ENCODE measurements around the gene CHST13. TPM values are rescaled to one million over a fixed set of nuclear protein-coding genes. Genes with fewer than 3 reads are reported as not detected.

CHST13 gene
- total RNA-seq, 1 experiment from 2014 or later: not detected

DNA sequence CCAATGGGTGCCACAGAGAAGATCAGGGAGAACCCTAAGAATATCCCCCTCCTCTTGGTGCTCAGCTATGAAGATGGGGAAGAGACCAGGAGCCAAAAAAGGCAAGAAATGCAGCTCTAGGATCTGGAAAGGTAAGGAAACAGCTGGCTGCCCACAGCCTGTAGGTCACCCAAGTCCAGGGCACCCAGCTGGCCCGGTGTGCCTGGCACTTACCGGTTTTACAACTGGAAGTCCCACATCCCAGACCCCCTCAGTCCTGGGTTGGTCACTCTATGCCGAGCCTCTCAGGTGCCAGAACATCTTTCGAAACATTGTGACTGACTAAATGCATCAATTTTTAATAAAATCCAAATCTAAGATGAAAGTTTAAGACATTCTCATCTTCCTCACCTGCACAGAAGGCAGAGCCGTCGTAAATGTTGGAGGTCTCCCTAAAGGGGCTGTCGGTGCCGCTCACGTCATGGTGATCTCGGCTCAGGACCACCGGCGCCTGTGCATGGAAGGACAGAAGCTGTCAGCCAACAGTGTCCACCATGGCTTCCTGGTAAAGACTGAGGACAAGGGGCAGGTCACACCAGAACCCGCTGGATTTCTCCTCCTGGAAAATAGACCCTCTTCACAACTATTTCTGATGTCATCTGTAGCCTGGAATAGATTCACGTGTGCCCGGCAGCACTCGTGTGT, 34.9 kb upstream of the CHST13 start:
- Mint-ChIP-seq H3K9me3 (ENCODE audit: unreplicated experiment) (no peaks in the 10 kb centered on the region), H3K36me3 (ENCODE audit: insufficient read depth, unreplicated experiment) (no peaks in the 10 kb centered on the region), H3K4me1 (ENCODE audit: insufficient read depth, unreplicated experiment) (peaks cover 12% of the 10 kb centered on the region), H3K4me3 (ENCODE audit: unreplicated experiment) (no peak overlapping the region), H3K27me3 (ENCODE audit: insufficient read depth, unreplicated experiment) (no peaks in the 10 kb centered on the region), H3K27ac (ENCODE audit: low read depth, unreplicated experiment) (no peak overlapping the region)
- TF ChIP-seq, protein P1, sequence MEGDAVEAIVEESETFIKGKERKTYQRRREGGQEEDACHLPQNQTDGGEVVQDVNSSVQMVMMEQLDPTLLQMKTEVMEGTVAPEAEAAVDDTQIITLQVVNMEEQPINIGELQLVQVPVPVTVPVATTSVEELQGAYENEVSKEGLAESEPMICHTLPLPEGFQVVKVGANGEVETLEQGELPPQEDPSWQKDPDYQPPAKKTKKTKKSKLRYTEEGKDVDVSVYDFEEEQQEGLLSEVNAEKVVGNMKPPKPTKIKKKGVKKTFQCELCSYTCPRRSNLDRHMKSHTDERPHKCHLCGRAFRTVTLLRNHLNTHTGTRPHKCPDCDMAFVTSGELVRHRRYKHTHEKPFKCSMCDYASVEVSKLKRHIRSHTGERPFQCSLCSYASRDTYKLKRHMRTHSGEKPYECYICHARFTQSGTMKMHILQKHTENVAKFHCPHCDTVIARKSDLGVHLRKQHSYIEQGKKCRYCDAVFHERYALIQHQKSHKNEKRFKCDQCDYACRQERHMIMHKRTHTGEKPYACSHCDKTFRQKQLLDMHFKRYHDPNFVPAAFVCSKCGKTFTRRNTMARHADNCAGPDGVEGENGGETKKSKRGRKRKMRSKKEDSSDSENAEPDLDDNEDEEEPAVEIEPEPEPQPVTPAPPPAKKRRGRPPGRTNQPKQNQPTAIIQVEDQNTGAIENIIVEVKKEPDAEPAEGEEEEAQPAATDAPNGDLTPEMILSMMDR (IDR thresholded peaks at IDR 0.05; ENCODE audit: unreplicated experiment): no peak
- ChIA-PET POLR2A (interaction anchor here (0.6 kb wide), 1 partner anchor 572 kb away, joined by 4 read pairs; no protein-coding TSS in a partner anchor), CTCF (no interaction called here)
- intact Hi-C loops (cut with micrococcal nuclease): no loop called here
- BruUV-seq (replicated peaks): no TSS peak
- DNase-seq (ENCODE audit: unreplicated experiment): no peak

DNA sequence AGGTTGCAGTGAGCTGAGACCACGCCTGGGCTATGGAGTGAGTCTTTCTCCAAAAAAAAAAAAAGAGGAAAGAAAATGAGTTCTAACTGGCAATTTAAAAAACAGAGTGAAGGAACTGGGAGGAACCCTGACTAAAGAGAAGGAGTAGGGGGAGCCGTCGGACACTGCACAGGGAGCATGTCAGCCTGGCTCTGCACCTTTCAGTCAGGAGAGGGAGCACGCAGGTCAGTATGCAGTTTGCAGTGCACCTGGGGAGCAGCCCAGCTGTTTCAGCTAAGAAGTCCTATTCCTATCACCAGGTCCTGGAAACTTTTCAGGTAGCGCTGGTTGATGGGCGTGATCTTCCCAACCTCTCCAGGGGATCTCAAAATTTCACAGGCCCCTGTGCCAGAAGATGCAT, 33.3 kb upstream of the CHST13 start:
- no peaks in the 10 kb centered on the region for H3K27me3 Mint-ChIP-seq (ENCODE audit: insufficient read depth, unreplicated experiment)
- H3K36me3 Mint-ChIP-seq (ENCODE audit: insufficient read depth, unreplicated experiment): no peaks in the 10 kb centered on the region
- ChIA-PET POLR2A (no interaction called here), CTCF (no interaction called here)
- intact Hi-C loops (cut with micrococcal nuclease): no loop called here
- no peak overlapping the region for H3K4me3 Mint-ChIP-seq (ENCODE audit: unreplicated experiment)
- peaks cover 12% of the 10 kb centered on the region for H3K4me1 Mint-ChIP-seq (ENCODE audit: insufficient read depth, unreplicated experiment)
- H3K27ac Mint-ChIP-seq (ENCODE audit: low read depth, unreplicated experiment): no peak overlapping the region
- DNase-seq (ENCODE audit: unreplicated experiment): no peak
- H3K9me3 Mint-ChIP-seq (ENCODE audit: unreplicated experiment): no peaks in the 10 kb centered on the region
- TF ChIP-seq, protein P1 (IDR thresholded peaks at IDR 0.05; ENCODE audit: unreplicated experiment): no peak
- BruUV-seq (replicated peaks): no TSS peak

DNA sequence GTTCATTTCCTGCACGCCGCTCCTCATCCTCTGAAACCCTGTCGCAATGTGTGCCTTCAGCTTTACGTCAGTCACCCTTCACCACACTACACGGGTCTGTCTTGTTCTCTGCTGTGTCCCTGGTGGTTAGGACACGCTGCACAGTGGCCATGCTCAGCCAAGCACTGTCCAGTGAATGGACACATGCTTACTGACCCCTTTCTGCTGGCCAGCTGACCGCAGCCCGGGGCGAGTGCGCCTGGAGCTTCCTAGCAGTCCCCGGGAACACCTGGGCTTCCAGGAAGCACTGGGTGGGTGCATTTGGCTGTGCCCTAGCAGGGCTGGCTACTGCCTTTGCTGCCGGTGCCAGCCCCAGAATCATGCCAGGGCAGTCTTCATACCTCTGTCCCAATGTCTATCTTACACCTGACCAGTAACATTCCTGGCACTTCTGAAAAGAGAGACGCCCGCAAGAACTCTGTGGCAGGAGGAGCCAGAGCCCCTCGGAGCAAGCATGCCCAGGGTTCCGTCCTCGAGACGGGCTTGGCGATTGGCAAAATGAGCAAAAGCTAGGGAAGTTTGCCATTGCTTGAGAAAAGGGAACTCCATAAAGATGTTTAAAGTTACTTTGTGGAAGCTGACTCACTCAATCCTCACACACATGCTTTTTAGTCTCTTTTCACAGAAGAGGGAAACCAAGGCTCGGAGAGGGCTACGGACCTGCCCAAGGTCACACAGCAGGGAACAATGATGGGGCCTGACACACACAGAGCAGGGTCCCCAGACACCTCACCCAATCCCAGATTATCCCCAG, 32.5 kb upstream of the CHST13 start:
- H3K27ac Mint-ChIP-seq (ENCODE audit: low read depth, unreplicated experiment): no peak overlapping the region
- ChIA-PET CTCF (interaction anchor here (0.6 to 1.5 kb wide), 2 partner anchors 19 to 103 kb away, joined by 3 to 4 read pairs; no protein-coding TSS in a partner anchor), POLR2A (no interaction called here)
- no TSS peak for BruUV-seq (replicated peaks)
- DNase-seq (ENCODE audit: unreplicated experiment): no peak
- no peaks in the 10 kb centered on the region for H3K27me3 Mint-ChIP-seq (ENCODE audit: insufficient read depth, unreplicated experiment)
- peaks cover 8% of the 10 kb centered on the region for H3K4me1 Mint-ChIP-seq (ENCODE audit: insufficient read depth, unreplicated experiment)
- no peak overlapping the region for H3K4me3 Mint-ChIP-seq (ENCODE audit: unreplicated experiment)
- H3K36me3 Mint-ChIP-seq (ENCODE audit: insufficient read depth, unreplicated experiment): no peaks in the 10 kb centered on the region
- TF ChIP-seq, protein P1 (IDR thresholded peaks at IDR 0.05; ENCODE audit: unreplicated experiment): no peak
- no peaks in the 10 kb centered on the region for H3K9me3 Mint-ChIP-seq (ENCODE audit: unreplicated experiment)
- intact Hi-C loops (cut with micrococcal nuclease): no loop called here

DNA sequence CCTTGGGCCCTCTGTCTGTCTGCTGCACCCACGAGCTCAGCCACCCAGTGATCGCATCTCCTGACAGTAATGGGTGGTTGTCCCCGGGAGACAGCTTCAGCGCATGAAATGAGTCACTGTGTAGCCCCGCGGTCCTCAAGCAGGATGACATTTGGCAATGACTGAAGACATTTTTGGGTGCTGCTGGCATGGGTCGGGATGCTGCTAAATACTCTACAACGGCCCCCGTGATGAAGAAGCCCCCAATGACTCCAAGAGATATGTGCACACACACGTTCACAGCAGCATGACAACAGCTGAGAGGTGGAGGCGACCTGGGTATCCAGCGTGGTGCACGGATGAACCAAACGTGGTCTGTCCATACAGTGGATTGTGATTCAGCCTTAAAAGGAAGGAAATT, 30.9 kb upstream of the CHST13 start:
- intact Hi-C loops (cut with micrococcal nuclease): no loop called here
- TF ChIP-seq, protein P1 (IDR thresholded peaks at IDR 0.05; ENCODE audit: unreplicated experiment): no peak
- Mint-ChIP-seq H3K27me3 (ENCODE audit: insufficient read depth, unreplicated experiment) (no peaks in the 10 kb centered on the region), H3K9me3 (ENCODE audit: unreplicated experiment) (no peaks in the 10 kb centered on the region), H3K27ac (ENCODE audit: low read depth, unreplicated experiment) (no peak overlapping the region), H3K4me1 (ENCODE audit: insufficient read depth, unreplicated experiment) (no peaks in the 10 kb centered on the region), H3K4me3 (ENCODE audit: unreplicated experiment) (no peak overlapping the region), H3K36me3 (ENCODE audit: insufficient read depth, unreplicated experiment) (no peaks in the 10 kb centered on the region)
- ChIA-PET CTCF (interaction anchor here (0.8 kb wide), 1 partner anchor 103 kb away, joined by 3 read pairs; no protein-coding TSS in a partner anchor), POLR2A (no interaction called here)
- no TSS peak for BruUV-seq (replicated peaks)
- DNase-seq (ENCODE audit: unreplicated experiment): no peak

All from MCF 10A (cell line).